ENCODE measurements around the gene DHDDS.

DHDDS gene

GRCh38 chr1:26411624-26412074, 20.5 kb upstream of the DHDDS start:
- Histone ChIP-seq H4K91ac (ENCODE audit: low read length) (no peak overlapping the region), H2BK120ac (ENCODE audit: low read depth, low read length) (no peak overlapping the region), H3K4me3 (ENCODE audit: insufficient read depth in 1 of 2, low read depth in 1 of 2, low read length in 2 of 2) (no peak overlapping the region), H3K27me3 (ENCODE audit: control insufficient read depth in 1 of 2, insufficient read depth in 1 of 2, low read length in 2 of 2) (peaks cover 77 to 80% of the 10 kb centered on the region in 2 experiments), H3K18ac (ENCODE audit: low read depth in 1 of 2, low read length in 2 of 2) (no peak overlapping the region), H2BK15ac (ENCODE audit: low read depth, poor library complexity, severe bottlenecking) (peak overlapping the region; percentile 36), H3K4me1 (ENCODE audit: control insufficient read depth, insufficient read depth, low read depth, low read length) (peaks cover 13% of the 10 kb centered on the region), H3K9ac (ENCODE audit: low read length) (no peak overlapping the region), H2BK12ac (ENCODE audit: low read length in 2 of 2) (no peak overlapping the region), H3K9me3 (ENCODE audit: control insufficient read depth, low read length) (no peaks in the 10 kb centered on the region), H3K23ac (ENCODE audit: low read length in 2 of 2) (no peak overlapping the region), H2AFZ (ENCODE audit: low read depth, low read length) (no peak overlapping the region), H3K14ac (ENCODE audit: low read length in 2 of 2) (no peak overlapping the region), H4K8ac (ENCODE audit: low read length) (no peak overlapping the region), H3K27ac (ENCODE audit: low read length, poor library complexity, severe bottlenecking) (no peak overlapping the region), H3K4ac (ENCODE audit: low read depth in 1 of 2, low read length in 2 of 2) (no peak overlapping the region), H2AK5ac (ENCODE audit: low read length, severe bottlenecking) (no peak overlapping the region), H3K4me2 (ENCODE audit: low read length, poor library complexity, severe bottlenecking) (no peak overlapping the region), H2BK5ac (ENCODE audit: low read depth, low read length, poor library complexity, severe bottlenecking) (no peak overlapping the region), H3K36me3 (ENCODE audit: control insufficient read depth in 1 of 2, insufficient read depth in 2 of 2, low read depth in 1 of 2, low read length in 2 of 2) (no peaks in the 10 kb centered on the region), H3K79me1 (replicated peaks; ENCODE audit: low read length, poor library complexity, severe bottlenecking) (no peaks in the 10 kb centered on the region)
- WGBS: 5% methylated on average over 15 of the region's 20 CpGs
- no peak for DNase-seq

- no peak overlapping the region for H2AK5ac ChIP-seq (ENCODE audit: low read length, severe bottlenecking)
- H3K9me3 ChIP-seq (ENCODE audit: control insufficient read depth, low read length): no peaks in the 10 kb centered on the region
- no peak overlapping the region for H4K8ac ChIP-seq (ENCODE audit: low read length)
- H3K9ac ChIP-seq (ENCODE audit: low read length): no peak overlapping the region
- no peak overlapping the region for H3K27ac ChIP-seq (ENCODE audit: low read length, poor library complexity, severe bottlenecking)
- H2BK120ac ChIP-seq (ENCODE audit: low read depth, low read length): no peak overlapping the region
- no peak overlapping the region for H4K91ac ChIP-seq (ENCODE audit: low read length)
- H3K79me1 ChIP-seq (replicated peaks; ENCODE audit: low read length, poor library complexity, severe bottlenecking): no peaks in the 10 kb centered on the region
- peaks cover 77 to 80% of the 10 kb centered on the region in 2 experiments for H3K27me3 ChIP-seq (ENCODE audit: control insufficient read depth in 1 of 2, insufficient read depth in 1 of 2, low read length in 2 of 2)
- no peak overlapping the region for H3K4me2 ChIP-seq (ENCODE audit: low read length, poor library complexity, severe bottlenecking)
- DNase-seq: no peak
- H2AFZ ChIP-seq (ENCODE audit: low read depth, low read length): no peak overlapping the region
- H3K4ac ChIP-seq (ENCODE audit: low read depth in 1 of 2, low read length in 2 of 2): no peak overlapping the region
- no peaks in the 10 kb centered on the region for H3K36me3 ChIP-seq (ENCODE audit: control insufficient read depth in 1 of 2, insufficient read depth in 2 of 2, low read depth in 1 of 2, low read length in 2 of 2)
- H2BK5ac ChIP-seq (ENCODE audit: low read depth, low read length, poor library complexity, severe bottlenecking): no peak overlapping the region
- H3K4me1 ChIP-seq (ENCODE audit: control insufficient read depth, insufficient read depth, low read depth, low read length): peaks cover 13% of the 10 kb centered on the region
- no peak overlapping the region for H2BK12ac ChIP-seq (ENCODE audit: low read length in 2 of 2)
- H3K14ac ChIP-seq (ENCODE audit: low read length in 2 of 2): no peak overlapping the region
- no peak overlapping the region for H3K4me3 ChIP-seq (ENCODE audit: insufficient read depth in 1 of 2, low read depth in 1 of 2, low read length in 2 of 2)
- H2BK15ac ChIP-seq (ENCODE audit: low read depth, poor library complexity, severe bottlenecking): no peak overlapping the region
- WGBS: 4% methylated on average over 8 of the region's 9 CpGs
- H3K18ac ChIP-seq (ENCODE audit: low read depth in 1 of 2, low read length in 2 of 2): no peak overlapping the region
- H3K23ac ChIP-seq (ENCODE audit: low read length in 2 of 2): peak overlapping the region in 1 of 2 experiments; percentile 59
These were observed 19.8 kb upstream of the DHDDS start for GRCh38 chr1:26412180-26412840.

- H3K18ac ChIP-seq (ENCODE audit: low read depth in 1 of 2, low read length in 2 of 2): no peak overlapping the region
- no peak overlapping the region for H3K14ac ChIP-seq (ENCODE audit: low read length in 2 of 2)
- H2BK12ac ChIP-seq (ENCODE audit: low read length in 2 of 2): no peak overlapping the region
- WGBS: no CpG with 5 or more reads among the region's 1 CpG
- H2AK5ac ChIP-seq (ENCODE audit: low read length, severe bottlenecking): no peak overlapping the region
- DNase-seq: no peak
- no peak overlapping the region for H4K8ac ChIP-seq (ENCODE audit: low read length)
- peaks cover 13% of the 10 kb centered on the region for H3K4me1 ChIP-seq (ENCODE audit: control insufficient read depth, insufficient read depth, low read depth, low read length)
- H2BK120ac ChIP-seq (ENCODE audit: low read depth, low read length): no peak overlapping the region
- H3K9ac ChIP-seq (ENCODE audit: low read length): no peak overlapping the region
- H3K36me3 ChIP-seq (ENCODE audit: control insufficient read depth in 1 of 2, insufficient read depth in 2 of 2, low read depth in 1 of 2, low read length in 2 of 2): no peaks in the 10 kb centered on the region
- no peaks in the 10 kb centered on the region for H3K79me1 ChIP-seq (replicated peaks; ENCODE audit: low read length, poor library complexity, severe bottlenecking)
- H3K4me2 ChIP-seq (ENCODE audit: low read length, poor library complexity, severe bottlenecking): no peak overlapping the region
- H3K27me3 ChIP-seq (ENCODE audit: control insufficient read depth in 1 of 2, insufficient read depth in 1 of 2, low read length in 2 of 2): peaks cover 77 to 85% of the 10 kb centered on the region in 2 experiments
- H2BK5ac ChIP-seq (ENCODE audit: low read depth, low read length, poor library complexity, severe bottlenecking): no peak overlapping the region
- no peak overlapping the region for H3K4ac ChIP-seq (ENCODE audit: low read depth in 1 of 2, low read length in 2 of 2)
- no peak overlapping the region for H3K27ac ChIP-seq (ENCODE audit: low read length, poor library complexity, severe bottlenecking)
- H2AFZ ChIP-seq (ENCODE audit: low read depth, low read length): no peak overlapping the region
- no peak overlapping the region for H2BK15ac ChIP-seq (ENCODE audit: low read depth, poor library complexity, severe bottlenecking)
- no peak overlapping the region for H3K23ac ChIP-seq (ENCODE audit: low read length in 2 of 2)
- H3K4me3 ChIP-seq (ENCODE audit: insufficient read depth in 1 of 2, low read depth in 1 of 2, low read length in 2 of 2): no peak overlapping the region
- H4K91ac ChIP-seq (ENCODE audit: low read length): no peak overlapping the region
- no peaks in the 10 kb centered on the region for H3K9me3 ChIP-seq (ENCODE audit: control insufficient read depth, low read length)
These were observed 19.1 kb upstream of the DHDDS start for GRCh38 chr1:26413031-26413430.

GRCh38 chr1:26417111-26417759, 14.9 kb upstream of the DHDDS start:
- no peak overlapping the region for H3K4ac ChIP-seq (ENCODE audit: low read depth in 1 of 2, low read length in 2 of 2)
- H3K23ac ChIP-seq (ENCODE audit: low read length in 2 of 2): no peak overlapping the region
- no peak overlapping the region for H4K8ac ChIP-seq (ENCODE audit: low read length)
- no peaks in the 10 kb centered on the region for H3K4me1 ChIP-seq (ENCODE audit: control insufficient read depth, insufficient read depth, low read depth, low read length)
- H3K9ac ChIP-seq (ENCODE audit: low read length): no peak overlapping the region
- DNase-seq: peak; percentile 61
- no peak overlapping the region for H3K27ac ChIP-seq (ENCODE audit: low read length, poor library complexity, severe bottlenecking)
- H3K4me2 ChIP-seq (ENCODE audit: low read length, poor library complexity, severe bottlenecking): no peak overlapping the region
- no peak overlapping the region for H3K18ac ChIP-seq (ENCODE audit: low read depth in 1 of 2, low read length in 2 of 2)
- no peak overlapping the region for H2AK5ac ChIP-seq (ENCODE audit: low read length, severe bottlenecking)
- H3K9me3 ChIP-seq (ENCODE audit: control insufficient read depth, low read length): no peaks in the 10 kb centered on the region
- no peak overlapping the region for H3K4me3 ChIP-seq (ENCODE audit: insufficient read depth in 1 of 2, low read depth in 1 of 2, low read length in 2 of 2)
- H3K79me1 ChIP-seq (replicated peaks; ENCODE audit: low read length, poor library complexity, severe bottlenecking): no peaks in the 10 kb centered on the region
- no peak overlapping the region for H4K91ac ChIP-seq (ENCODE audit: low read length)
- 27% methylated on average over 7 of the region's 9 CpGs for WGBS
- no peak overlapping the region for H3K14ac ChIP-seq (ENCODE audit: low read length in 2 of 2)
- no peaks in the 10 kb centered on the region for H3K36me3 ChIP-seq (ENCODE audit: control insufficient read depth in 1 of 2, insufficient read depth in 2 of 2, low read depth in 1 of 2, low read length in 2 of 2)
- H2AFZ ChIP-seq (ENCODE audit: low read depth, low read length): no peak overlapping the region
- no peak overlapping the region for H2BK15ac ChIP-seq (ENCODE audit: low read depth, poor library complexity, severe bottlenecking)
- H2BK120ac ChIP-seq (ENCODE audit: low read depth, low read length): no peak overlapping the region
- peaks cover 68 to 78% of the 10 kb centered on the region in 2 experiments for H3K27me3 ChIP-seq (ENCODE audit: control insufficient read depth in 1 of 2, insufficient read depth in 1 of 2, low read length in 2 of 2)
- no peak overlapping the region for H2BK12ac ChIP-seq (ENCODE audit: low read length in 2 of 2)
- no peak overlapping the region for H2BK5ac ChIP-seq (ENCODE audit: low read depth, low read length, poor library complexity, severe bottlenecking)

Data from mesenchymal stem cell (in vitro differentiated cells and primary cell).